Heart right ventricle (tissue), 16 donors: Measurements from ENCODE around the gene OTOG. TPM values are rescaled to one million over a fixed set of nuclear protein-coding genes. Genes with fewer than 3 reads are reported as not detected.

ENCODE experiments used
- ATAC-seq, 8 donors: fragments of 200-7000 bp; cut with Tn5 transposase; one replicate each; pipeline ENCODE4 v1.9.1; 2020; ENCODE audit warnings: mild to moderate bottlenecking in 8 of 8, moderate library complexity in 8 of 8, moderate number of reproducible peaks in 1 of 8
- DNase-seq, 2 donors: peaks; one replicate each; pipeline ENCODE4 v3.0.0-alpha.2; 2020
- H3K27ac ChIP-seq, 10 donors: fragments of 200-600 bp; sonication (generic) in 2 of 10; one replicate each; pipeline versions ENCODE4 v1.5.0 to v1.8.0; 2020 to 2022; ENCODE audit warnings: mild to moderate bottlenecking in 3 of 10
- H3K27me3 ChIP-seq, 7 donors: fragments of 200-600 bp; one replicate each; pipeline ENCODE4 v1.8.0; 2021 to 2022; ENCODE audit warnings: mild to moderate bottlenecking in 2 of 7
- H3K36me3 ChIP-seq, 9 donors: fragments of 200-600 bp; sonication (generic) in 1 of 9; one replicate each; pipeline versions ENCODE4 v1.5.0 to v1.8.0; 2020 to 2022; ENCODE audit warnings: mild to moderate bottlenecking in 2 of 9
- H3K4me1 ChIP-seq, 9 donors: fragments of 200-600 bp; sonication (generic) in 1 of 9; one replicate each; pipeline versions ENCODE4 v1.5.0 to v1.8.0; 2020 to 2022; ENCODE audit warnings: mild to moderate bottlenecking in 4 of 9
- H3K4me3 ChIP-seq, 10 donors: fragments of 200-600 bp; sonication (generic) in 2 of 10; one replicate each; pipeline versions ENCODE4 v1.5.0 to v1.8.0; 2020 to 2022; ENCODE audit warnings: mild to moderate bottlenecking in 7 of 10, moderate library complexity in 2 of 10
- H3K9me3 ChIP-seq, 11 donors: fragments of 200-600 bp in 10 of 11; sonication (generic) in 2 of 11; one replicate each; pipeline versions ENCODE4 v1.5.0 to v1.8.0; 2013 to 2022; ENCODE audit warnings: mild to moderate bottlenecking in 2 of 11, control low read depth in 1 of 11, moderate library complexity in 1 of 11
- WGBS, 2 donors: extraction: QIAGEN DNeasy Blood & Tissue Kit; methylation state at CpG; one replicate each; pipeline ENCODE4 v1.1.7; 2013; ENCODE audit warnings: inconsistent platforms in 1 of 2; 5-methylcytosine and 5-hydroxymethylcytosine counted together
- intact Hi-C, 10 donors: fragments of 100-400 bp; cut with DNase I; formaldehyde crosslinking; loops; one replicate each; pipeline versions ENCODE4 v1.11.1 to v1.14.2; 2022
- polyA plus RNA-seq, 2 donors: library from polyadenylated mRNA; stranded (reverse); fragments of 200-250 nt; gene quantifications; one replicate each; pipeline ENCODE4 v1.2.3, GENCODE V29; 2013
- total RNA-seq, 10 donors: library from RNA; stranded (reverse); fragmentation: NEBNext Ultra II Directional in 3 of 10; extraction: Animal tissue kit (Norgen Biotek cat#: 25700) in 3 of 10; gene quantifications; one replicate each; pipeline versions ENCODE4 v1.2.1 to v1.2.4, GENCODE V29; 2021 to 2023
- TF ChIP-seq, protein P1 (sequence below), 9 donors: fragments of 200-600 bp; sonication (generic) in 2 of 9; IDR thresholded peaks; one replicate each; pipeline versions ENCODE4 v1.5.0 to v1.8.0; 2021 to 2022; ENCODE audit warnings: antibody characterized with exemption in 9 of 9, mild to moderate bottlenecking in 5 of 9, moderate library complexity in 1 of 9
- donor health status: Arrhythmogenic right ventricular cardiomyopathy.
- donor health status: ischemic (EF 13 %, LVEDD 7.1; RV severe dilation, severe dysfunction).
- donor health status: healthy with polysubstance abuse.
- donor health status: DM: no; HTN: yes; CAD: no.
- donor health status: DM: no; HTN: no; CAD: no.
- donor health status: ischemic (EF 25% LVEDD 6.9; RV normal size, moderate dysfunction).
- donor health status: ischemic (EF 25% LVEDD 5.7; RV mildly dilated, moderate dysfunction).
- donor health status: healthy.
- donor health status: DM: yes; HTN: yes; CAD: no.
- donor health status: Ischemic cardiomyopathy.
- donor health status: ischemic (EF 35%, LVEDD 5.7; RV mildly dilated, moderate dysfunction).
- donor health status: nonischemic (EF 11% LVEDD 7.7; RV severe dilation, severe dysfunction).
- donor health status: DM: yes; HTN: yes; CAD: no.
- donor health status: PGD.
- donor health status: ischemic (EF 29% LVEDD 5.4; RV normal size, mild dysfunction).
- donor health status: nonischemic (EF 23%, LVEDD 6.1; RV moderate dilation, normal function).

OTOG gene
- total and polyA plus RNA-seq, 12 donors = not detected

DNA sequence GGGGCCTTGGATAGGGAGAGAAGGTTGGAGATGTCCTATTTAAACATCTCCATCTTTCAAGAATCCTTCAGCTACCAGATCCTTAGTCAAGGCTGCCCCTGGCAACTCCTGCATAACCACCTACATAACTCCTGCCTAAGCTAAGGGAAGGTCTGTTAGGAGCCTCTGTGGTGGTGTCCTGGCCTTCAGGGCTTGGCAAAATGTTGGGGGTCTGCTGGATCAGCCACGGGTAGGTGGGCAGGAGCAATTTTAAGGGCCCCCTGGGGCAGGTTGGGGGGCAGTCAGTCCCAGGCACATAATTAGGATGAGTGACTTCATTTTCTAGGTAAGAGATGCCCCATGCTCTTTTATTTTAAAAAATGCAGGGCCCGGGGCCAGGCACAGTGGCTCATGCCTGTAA lies 28.7 kb upstream of the OTOG start:
- H3K36me3 ChIP-seq = no peaks in the 10 kb centered on the region
- no peaks in the 10 kb centered on the region for H3K4me1 ChIP-seq
- DNase-seq (no peak), ATAC-seq (no peak)
- TF ChIP-seq, protein P1, sequence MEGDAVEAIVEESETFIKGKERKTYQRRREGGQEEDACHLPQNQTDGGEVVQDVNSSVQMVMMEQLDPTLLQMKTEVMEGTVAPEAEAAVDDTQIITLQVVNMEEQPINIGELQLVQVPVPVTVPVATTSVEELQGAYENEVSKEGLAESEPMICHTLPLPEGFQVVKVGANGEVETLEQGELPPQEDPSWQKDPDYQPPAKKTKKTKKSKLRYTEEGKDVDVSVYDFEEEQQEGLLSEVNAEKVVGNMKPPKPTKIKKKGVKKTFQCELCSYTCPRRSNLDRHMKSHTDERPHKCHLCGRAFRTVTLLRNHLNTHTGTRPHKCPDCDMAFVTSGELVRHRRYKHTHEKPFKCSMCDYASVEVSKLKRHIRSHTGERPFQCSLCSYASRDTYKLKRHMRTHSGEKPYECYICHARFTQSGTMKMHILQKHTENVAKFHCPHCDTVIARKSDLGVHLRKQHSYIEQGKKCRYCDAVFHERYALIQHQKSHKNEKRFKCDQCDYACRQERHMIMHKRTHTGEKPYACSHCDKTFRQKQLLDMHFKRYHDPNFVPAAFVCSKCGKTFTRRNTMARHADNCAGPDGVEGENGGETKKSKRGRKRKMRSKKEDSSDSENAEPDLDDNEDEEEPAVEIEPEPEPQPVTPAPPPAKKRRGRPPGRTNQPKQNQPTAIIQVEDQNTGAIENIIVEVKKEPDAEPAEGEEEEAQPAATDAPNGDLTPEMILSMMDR (IDR thresholded peaks at IDR 0.05) = no peak
- no peak overlapping the region for H3K4me3 ChIP-seq
- no peaks in the 10 kb centered on the region for H3K9me3 ChIP-seq
- H3K27ac ChIP-seq = no peak overlapping the region
- peaks cover 0 to 10% (median 0%) of the 10 kb centered on the region in 7 donors for H3K27me3 ChIP-seq
- 83 to 100% methylated on average over 2 of the region's 2 CpGs for WGBS, 2 donors
- intact Hi-C loops = no loop called here

DNA sequence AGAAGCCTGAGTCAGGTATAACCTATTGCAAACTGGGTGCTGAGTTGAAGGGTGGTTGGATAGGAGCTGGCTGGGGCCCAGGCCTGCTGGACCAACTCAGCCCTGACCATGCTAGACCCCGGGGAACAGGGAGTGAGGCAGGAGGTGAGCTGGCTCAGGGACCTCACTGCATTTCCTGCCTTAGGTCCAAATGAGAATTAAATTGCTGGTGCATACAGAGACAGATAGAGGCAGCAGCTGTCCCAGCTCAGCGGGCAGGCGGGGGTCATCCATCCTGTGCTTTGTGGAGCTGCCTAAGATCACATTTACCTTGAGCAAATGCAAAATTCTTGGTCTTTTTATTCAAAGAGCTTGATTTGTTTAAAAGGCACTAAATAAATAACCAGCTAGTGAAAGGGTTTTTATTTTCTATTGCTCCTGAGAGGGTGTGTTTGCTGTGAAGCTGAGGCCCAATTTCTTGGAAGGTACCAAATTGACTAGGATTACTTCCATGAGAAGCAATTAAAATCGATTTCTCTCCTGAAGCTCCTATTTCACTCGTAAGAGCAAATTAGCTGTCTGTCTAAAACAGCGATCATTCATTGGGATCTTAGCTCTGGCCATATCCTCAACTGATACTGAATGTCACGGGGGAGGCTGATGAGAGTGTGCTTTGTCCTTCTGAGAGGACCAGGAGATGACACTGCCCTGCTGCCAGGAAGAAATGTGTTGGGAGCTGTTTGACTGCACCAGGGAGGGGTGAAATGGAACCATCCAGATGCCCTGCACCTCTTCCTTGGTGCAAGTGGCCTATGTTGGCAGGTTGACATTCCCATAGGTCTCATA lies 27.8 kb upstream of the OTOG start:
- H3K27me3 ChIP-seq = peaks cover 0 to 7% (median 0%) of the 10 kb centered on the region in 7 donors
- H3K9me3 ChIP-seq = no peaks in the 10 kb centered on the region
- WGBS, 2 donors = 71 to 74% methylated on average over 7 of the region's 7 CpGs
- intact Hi-C loops = no loop called here
- H3K4me1 ChIP-seq = no peaks in the 10 kb centered on the region
- DNase-seq = no peak
- H3K27ac ChIP-seq = no peak overlapping the region
- H3K36me3 ChIP-seq = no peaks in the 10 kb centered on the region
- no peak for ATAC-seq
- TF ChIP-seq, protein P1 (IDR thresholded peaks at IDR 0.05) = no peak
- H3K4me3 ChIP-seq = no peak overlapping the region

DNA sequence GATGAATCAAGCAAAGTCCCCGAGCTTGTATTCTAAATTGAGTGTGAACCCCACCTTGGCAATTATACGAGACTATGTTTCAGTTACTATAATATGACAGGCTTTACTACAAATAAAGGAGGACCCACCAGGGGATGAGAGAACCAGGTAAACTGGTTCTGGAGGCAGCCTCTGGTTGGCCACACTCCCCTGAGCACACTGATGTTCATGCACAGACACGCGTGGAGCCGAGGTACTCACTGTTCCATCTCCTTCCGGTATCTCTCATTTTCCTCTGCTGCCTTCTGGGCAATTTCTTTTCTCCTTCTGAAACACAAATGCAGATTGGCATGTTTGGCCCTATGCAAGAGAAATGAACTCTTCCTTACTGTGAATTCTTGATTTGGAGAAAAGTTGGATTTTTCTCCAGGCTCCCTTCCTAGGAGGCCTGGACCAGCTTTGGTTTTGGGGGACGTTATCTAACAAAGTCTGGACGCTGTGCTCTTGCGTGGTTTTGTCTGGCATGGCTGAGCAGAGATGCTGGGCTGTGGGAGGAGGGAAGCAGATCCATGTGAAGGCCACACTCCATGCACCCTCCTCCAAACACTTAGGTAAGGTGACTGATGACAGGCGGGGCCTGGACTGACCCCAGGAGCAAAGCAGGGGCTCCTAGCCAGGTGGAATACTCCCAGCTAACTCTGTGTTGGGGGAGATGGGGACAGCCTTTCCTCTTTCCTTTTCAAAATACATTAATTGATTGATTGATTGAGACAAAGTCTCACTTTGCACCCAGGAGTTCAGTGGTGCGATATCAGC lies 25.8 kb upstream of the OTOG start:
- no peak for ATAC-seq
- TF ChIP-seq, protein P1 (IDR thresholded peaks at IDR 0.05) = no peak
- Histone ChIP-seq H3K9me3 (no peaks in the 10 kb centered on the region), H3K27ac (no peak overlapping the region), H3K4me1 (no peaks in the 10 kb centered on the region), H3K4me3 (no peak overlapping the region), H3K27me3 (peaks cover 0 to 7% (median 0%) of the 10 kb centered on the region in 7 donors), H3K36me3 (no peaks in the 10 kb centered on the region)
- intact Hi-C loops = no loop called here
- 90 to 92% methylated on average over 11 of the region's 11 CpGs for WGBS, 2 donors
- no peak for DNase-seq

DNA sequence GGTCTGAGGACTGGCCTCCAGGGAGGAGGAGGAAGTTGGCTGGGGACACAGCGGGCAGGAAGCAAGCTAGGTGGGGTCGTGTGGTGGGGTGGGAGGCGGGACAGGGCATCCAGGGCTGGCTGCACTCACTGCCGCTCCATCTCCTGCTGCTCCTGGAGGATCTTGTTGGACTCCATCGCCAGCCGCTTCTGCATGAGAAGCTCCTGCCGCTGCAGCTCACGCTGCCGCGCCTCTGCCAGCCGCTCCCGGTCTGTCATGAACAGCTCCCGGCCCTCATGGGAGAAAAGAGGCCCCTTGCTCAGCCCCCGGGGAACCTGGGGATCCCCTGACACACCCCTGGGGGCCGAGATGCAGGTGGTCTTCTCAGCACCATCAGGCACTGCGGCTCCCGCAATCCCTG lies 24.4 kb upstream of the OTOG start:
- Histone ChIP-seq H3K4me3 (no peak overlapping the region), H3K27me3 (peaks cover 0 to 4% (median 0%) of the 10 kb centered on the region in 7 donors), H3K27ac (no peak overlapping the region), H3K36me3 (no peaks in the 10 kb centered on the region), H3K4me1 (no peaks in the 10 kb centered on the region), H3K9me3 (no peaks in the 10 kb centered on the region)
- intact Hi-C loops = no loop called here
- ATAC-seq (no peak), DNase-seq (no peak)
- 87 to 91% methylated on average over 17 of the region's 17 CpGs for WGBS, 2 donors
- TF ChIP-seq, protein P1 (IDR thresholded peaks at IDR 0.05) = no peak
